ENCODE data around the gene GABRB1.

- TF ChIP-seq, protein P1, sequence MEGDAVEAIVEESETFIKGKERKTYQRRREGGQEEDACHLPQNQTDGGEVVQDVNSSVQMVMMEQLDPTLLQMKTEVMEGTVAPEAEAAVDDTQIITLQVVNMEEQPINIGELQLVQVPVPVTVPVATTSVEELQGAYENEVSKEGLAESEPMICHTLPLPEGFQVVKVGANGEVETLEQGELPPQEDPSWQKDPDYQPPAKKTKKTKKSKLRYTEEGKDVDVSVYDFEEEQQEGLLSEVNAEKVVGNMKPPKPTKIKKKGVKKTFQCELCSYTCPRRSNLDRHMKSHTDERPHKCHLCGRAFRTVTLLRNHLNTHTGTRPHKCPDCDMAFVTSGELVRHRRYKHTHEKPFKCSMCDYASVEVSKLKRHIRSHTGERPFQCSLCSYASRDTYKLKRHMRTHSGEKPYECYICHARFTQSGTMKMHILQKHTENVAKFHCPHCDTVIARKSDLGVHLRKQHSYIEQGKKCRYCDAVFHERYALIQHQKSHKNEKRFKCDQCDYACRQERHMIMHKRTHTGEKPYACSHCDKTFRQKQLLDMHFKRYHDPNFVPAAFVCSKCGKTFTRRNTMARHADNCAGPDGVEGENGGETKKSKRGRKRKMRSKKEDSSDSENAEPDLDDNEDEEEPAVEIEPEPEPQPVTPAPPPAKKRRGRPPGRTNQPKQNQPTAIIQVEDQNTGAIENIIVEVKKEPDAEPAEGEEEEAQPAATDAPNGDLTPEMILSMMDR (IDR thresholded peaks at IDR 0.05), result no peak
- TF ChIP-seq POLR2A (IDR thresholded peaks at IDR 0.05), result no peak
Observed at GRCh38 chr4:47109379-47109778, 78.0 kb downstream of the GABRB1 start.

Measured in thyroid gland (tissue), 4 donors.